ENCODE data around the gene HNF4A.

DNA sequence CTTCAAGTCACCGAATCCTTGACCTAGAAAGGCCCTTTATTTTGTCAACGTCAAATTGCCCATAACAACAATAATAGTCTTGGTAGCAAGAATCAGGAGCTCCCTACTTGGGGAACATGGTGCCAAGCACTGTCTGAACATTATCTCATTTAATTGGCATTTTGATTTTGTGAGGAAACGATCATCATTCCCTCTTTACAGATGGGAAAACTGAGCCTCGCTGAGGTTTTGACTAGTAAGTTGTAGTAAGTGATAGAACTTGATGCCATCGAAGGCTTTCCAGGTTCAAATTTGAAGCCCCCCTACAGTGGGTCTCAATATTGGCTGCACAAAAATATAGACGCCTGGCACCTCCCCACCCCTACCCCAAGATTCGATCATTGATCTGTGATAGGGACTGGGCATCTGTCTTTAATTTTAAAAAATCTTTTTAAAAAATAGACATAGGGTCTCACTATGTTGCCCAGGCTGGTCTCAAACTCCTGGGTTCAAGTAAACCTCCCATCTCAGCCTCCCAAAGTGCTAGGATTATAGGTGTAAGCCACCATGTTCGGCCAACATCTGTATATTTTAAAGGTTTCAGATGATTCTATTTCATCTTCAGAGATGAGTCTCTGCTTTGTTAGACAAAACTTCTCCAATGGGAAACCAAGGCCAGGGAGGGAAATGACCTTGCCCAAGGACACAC lies 36.7 kb downstream of the HNF4A start:
- TF ChIP-seq, protein P1, sequence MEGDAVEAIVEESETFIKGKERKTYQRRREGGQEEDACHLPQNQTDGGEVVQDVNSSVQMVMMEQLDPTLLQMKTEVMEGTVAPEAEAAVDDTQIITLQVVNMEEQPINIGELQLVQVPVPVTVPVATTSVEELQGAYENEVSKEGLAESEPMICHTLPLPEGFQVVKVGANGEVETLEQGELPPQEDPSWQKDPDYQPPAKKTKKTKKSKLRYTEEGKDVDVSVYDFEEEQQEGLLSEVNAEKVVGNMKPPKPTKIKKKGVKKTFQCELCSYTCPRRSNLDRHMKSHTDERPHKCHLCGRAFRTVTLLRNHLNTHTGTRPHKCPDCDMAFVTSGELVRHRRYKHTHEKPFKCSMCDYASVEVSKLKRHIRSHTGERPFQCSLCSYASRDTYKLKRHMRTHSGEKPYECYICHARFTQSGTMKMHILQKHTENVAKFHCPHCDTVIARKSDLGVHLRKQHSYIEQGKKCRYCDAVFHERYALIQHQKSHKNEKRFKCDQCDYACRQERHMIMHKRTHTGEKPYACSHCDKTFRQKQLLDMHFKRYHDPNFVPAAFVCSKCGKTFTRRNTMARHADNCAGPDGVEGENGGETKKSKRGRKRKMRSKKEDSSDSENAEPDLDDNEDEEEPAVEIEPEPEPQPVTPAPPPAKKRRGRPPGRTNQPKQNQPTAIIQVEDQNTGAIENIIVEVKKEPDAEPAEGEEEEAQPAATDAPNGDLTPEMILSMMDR (IDR thresholded peaks at IDR 0.05) = no peak
- TF ChIP-seq POLR2A (IDR thresholded peaks at IDR 0.05) = no peak

All from uterus (tissue), 2 donors.